ENCODE measurements around the gene HOXA10.

Gene HOXA10

DNA sequence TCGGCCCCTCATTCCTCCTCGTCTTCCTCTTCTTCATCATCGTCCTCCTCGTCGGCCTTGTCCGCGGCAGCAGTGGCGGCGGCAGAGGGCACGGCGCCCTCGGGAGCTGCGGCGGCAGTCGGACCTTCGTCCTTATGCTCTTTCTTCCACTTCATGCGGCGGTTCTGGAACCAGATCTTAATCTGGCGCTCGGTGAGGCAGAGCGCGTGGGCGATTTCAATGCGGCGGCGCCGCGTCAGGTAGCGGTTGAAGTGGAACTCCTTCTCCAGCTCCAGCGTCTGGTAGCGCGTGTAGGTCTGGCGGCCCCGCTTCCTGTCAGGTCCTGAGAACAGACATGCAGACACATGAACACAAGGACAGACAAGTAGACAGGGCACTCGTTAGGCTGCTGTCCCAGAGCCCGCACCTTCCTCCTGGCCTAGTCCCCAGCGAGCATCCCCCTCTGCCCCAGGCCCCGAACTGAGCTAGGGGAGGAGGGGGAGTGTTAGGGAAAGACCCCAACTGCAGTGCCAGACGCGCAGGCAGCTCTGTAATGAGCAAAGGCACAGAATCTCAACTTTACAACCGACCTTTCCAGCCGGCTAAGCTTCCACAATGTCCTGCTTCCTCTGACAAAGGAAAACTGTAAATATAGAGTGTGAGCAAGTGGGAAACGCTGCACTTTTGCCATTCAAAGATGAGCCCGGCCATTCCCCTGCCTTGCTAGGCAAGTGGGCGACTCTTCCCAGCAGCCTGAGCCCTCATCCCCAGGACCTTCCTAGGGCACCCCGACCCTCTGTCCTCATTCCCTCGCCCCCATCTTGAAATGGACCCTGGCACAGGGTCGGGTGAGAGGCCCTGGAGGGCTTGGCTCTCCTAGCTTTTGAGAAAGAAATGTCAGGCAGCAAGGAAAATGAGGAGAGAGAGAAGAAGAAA, 19.0 kb downstream of the HOXA10 start:
- DNase-seq, result no peak

DNA sequence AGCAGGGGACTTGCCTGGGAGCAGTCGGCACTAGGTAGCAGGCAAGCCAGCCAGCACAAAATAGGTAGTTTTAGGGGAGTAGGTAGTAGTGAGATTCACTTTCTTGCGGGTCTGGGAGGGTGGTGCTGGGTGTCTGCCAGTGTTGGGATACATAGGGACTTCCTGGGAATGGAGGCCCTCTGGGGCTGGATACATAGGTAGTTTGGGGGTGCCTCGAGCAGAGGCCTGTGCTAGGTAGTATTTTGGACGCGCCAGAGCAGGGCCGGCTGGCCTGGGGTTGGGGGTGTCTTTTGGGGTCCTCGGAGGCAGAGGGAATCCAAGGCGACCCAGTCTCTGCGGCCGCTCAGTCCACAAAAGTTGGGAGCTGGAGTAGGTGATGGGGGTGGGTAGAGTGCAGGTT, 19.8 kb downstream of the HOXA10 start:
- DNase-seq, result no peak

DNA sequence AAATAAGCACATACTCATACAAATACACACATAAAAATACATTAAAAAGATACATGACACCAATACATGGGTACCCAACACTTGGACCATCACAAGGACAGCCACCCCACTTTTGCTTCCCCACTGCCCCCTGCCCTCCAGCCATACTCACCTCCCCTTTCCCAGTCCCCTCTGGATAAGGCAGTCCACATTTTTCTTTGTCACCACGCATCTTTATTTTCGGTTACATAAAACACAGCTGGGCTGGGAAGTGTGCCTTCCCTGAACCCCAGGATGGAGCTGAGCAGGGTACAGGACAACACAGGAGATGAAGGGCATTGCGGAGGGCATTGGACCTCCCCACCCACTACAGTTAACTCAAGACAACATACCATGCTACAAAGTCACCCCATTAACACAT, 20.6 kb downstream of the HOXA10 start:
- no peak for DNase-seq

DNA sequence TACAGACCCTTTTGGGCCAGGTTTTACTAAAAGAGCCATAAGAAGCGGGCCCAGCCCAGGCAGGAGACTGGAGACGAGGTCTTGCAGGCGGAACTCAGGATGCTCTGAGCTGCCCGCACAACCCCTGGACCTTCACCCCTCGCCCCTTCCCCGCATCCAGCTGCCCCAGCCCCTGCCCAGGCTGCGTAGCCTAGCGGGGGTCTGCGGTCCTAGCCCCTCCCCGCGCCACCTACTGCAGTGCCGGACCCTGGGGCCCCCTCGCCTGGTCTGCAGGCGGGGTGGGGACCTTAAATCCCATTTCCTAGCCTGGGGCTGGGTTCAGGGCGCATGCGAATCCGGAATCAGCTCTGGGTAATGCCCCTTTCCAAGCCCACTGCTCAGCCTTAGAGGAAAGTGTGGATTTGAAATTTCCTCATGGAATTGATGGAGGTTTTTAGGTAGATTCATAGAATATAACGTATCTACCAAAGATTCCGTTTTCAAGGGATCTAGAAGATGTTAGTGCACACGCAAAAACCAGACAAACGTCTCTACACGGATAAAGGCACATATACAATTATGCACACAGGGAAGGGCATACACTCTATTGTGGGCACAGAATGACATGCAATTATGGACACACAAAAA, 21.2 kb downstream of the HOXA10 start:
- no peak for DNase-seq

DNA sequence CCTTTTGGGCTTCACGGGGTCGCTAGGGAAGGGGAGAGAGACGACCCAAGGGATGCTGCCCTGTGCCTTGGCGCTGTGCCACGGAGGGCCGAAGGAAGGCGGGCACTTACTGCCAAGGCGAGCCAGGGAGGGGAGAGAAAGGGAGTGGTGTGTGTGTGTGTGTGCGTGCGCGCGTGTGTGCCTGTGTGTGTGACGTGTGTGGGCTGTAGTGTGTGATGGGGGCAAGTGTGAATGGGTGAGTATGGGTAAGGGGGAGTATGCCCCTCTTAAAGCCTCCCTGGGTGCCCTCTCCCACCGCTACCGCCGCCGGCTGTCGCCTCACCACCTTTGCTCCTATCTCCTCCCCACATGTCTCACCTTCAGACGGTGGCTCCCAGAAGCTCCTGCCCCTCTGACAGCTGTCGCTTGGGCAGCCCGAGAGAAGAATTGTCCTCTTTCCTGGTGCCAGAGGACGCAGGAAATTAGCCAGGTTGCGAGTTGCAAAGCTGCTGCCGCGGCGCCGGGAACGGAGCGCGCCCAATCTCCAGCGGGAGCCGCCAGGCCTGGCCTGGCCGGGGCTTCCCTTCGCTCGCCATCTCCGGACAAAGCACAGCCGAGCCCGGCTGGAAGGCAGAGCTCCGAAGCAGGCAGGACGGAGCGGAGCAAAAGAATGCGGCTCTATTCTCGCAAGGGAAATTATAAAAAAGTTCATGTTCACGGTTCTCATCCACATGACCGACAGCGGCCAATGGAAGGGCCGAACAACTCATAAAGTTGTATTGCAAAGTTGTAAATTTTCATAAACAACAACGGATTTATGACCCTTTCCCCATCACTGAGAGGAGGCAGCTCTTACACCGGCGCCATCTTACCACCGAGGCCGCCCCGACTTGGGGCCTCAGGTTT, 21.9 kb downstream of the HOXA10 start, which contains the start of gene HOXA3:
Gene HOXA3, minus strand, starts transcription at position 653 of the 885 bp plus-strand sequence. CDS start 41,943 bp downstream, outside the sequence.
- DNase-seq, result no peak

DNA sequence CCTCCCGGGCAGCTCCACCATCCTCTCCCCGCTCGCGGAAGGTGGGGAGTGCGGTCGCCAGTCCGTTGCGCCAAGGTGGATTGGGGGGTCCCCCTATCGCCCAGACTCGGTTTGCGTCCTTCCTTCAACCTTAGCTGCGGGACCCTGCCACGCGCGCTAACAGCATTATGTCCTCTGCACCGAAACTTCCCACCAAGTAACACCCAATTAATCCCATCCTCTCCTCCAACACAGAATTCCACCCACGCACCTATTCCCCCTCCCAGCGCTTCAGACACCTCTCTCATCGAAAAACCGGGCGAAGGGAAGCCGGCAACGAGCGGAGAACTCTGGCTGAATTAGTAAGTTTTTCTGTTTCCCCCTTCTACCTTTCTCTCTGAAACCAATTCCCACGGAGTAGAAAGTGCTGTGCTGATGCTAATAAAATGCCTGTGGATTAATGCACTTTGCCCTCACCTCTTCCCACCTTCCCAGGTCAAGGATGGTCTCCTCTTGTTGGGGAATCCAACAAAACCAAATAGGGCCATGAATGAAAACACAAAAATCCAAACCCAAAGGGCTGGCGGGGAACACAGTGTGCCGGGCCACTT, 22.7 kb downstream of the HOXA10 start:
- no peak for DNase-seq

DNA sequence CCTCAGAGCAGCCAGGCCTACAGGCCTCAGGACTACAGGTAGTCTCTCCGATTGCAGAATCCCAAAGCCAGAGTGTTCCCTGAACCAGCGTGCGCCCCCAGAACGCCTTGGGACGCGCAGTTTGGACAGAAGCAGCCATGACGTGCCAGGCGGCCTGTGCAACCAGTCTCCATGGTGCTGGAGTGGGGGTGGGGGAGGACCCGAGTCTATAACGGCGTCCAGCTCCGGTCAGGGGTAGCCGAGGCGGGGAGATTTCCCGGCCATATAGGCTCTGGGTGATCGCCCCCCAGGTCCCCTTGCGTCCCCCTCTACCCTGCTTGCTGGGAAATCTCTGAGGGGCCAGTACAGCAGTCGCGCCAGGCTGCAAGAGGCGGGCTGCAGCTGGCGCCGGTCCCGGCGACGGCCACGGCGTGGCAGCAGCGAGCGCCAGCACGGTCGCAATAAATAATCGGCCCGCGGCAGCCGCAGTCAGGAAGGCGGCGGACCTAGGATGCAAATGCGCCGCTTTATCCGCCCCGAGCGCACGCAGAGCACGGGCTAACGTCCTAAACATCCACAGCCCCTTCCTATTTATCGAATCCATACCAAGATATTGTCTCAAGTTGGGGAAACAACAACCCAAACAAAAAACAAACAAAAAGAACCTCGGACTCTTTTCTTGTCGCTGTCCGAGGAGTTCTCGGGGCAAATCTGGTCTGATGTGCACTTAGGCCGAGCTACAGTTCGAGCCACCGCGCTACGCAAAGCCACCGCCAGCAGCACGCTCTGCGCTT, 23.4 kb downstream of the HOXA10 start:
- no peak for DNase-seq

DNA sequence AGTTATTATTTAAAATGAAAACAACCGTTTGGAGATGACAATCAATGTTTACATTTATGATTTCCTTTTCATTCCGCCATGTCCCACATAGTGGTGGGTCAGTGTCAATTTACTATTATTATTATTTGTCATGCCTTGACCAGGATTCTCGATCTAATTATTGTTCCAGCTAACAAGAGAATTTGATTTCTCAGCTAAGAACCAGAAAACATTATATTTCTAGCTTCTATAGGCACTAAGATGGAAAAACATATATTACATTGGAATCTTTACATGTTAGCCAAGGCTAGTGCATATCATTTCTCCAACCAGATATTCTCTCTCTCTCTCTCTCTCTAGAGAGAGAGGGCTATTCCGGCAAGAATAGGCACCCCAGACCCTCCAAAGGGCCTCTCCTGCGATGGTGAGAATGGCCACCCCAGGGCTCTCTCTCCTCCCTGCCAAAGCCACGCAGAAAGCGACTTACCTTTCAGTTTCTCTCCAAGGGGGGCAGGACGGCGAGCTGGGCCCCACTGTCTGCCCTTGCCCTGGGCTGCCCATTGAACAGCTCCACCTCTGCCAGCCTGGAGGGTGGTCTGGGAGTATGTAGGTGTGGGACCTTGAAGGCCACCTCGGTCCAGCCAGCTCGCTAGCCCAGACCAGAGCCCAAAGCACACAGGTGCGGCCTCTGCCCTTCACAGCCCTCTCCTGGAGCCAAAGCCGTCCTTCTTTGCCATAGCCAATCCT, 24.1 kb downstream of the HOXA10 start:
- DNase-seq, result no peak

DNA sequence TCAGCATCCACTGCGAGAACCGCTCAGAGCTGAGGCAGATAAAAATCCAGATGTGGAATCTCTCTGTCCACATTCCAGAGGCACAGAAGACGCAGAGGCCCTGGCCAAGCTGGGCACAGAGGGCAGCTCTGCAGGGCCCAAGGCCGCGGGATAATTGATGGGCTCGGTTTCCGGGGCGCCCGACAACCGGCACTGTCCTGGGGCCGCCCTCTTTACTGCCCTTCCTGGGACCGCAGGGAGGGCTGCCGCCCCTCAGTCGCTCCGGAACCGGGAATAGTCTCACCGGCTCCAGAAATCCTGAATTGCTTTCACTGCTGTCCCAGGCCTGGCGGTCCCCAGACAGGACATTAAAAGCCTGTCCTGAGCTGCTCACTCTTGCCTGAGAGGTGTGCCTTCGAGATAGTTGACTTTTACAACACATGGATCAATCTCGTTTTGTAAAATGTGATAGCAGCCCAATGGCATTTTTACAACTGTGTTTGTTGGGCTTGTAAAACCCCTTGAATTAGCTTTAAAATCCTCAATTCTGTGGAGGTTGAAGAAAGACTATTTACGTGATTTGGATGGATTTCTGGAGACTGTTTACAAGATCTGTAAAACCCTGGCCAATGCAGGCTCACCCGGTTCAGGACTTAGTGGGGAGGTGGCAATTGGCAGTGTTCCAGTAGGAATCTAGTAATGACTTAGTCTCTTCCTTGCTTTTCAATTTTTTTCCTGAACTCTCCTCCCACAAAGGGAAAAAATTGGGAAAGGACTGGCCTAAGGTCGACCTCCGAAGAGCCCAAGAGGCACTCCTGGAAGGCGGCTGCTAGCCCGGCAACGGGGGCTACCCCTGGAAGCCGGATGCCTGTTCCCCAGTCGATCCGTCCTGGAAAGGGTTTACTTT, 25.1 kb downstream of the HOXA10 start:
- no peak for DNase-seq

DNA sequence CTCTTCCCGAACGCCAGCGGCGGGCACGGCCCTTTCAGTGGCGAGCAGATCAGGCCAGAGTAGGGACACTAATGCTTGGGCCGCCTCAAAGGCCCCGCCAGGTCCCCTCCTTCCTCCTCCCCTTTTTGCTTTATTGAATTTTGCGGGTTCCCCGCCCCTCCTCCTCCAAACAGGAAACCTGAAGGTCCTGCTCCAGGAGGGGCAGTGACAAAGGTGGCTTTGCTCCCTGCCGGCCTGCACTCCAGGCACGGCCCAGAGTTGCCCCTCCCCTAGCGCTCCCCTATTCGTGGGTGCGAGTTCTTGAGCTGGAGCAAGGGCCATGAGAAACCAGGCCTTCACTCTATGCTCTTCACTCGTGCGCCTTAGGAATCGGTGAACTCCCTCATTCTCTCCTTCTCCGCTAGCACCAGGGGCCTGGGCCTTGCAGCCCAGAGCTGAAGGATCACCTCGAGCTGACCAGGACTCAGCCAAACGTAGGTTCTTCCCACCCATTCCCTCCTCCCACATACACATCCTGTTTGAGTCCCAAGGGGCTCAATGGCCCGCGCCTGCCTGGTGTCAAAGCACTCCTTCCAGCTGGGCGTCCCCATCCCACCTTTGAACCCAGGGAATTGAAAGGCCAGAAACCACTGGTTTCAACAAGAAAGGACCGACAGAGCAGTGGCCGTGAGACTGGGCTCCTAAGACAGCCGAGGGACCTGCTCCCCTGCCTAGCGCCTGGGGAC, 25.9 kb downstream of the HOXA10 start:
- no peak for DNase-seq

DNA sequence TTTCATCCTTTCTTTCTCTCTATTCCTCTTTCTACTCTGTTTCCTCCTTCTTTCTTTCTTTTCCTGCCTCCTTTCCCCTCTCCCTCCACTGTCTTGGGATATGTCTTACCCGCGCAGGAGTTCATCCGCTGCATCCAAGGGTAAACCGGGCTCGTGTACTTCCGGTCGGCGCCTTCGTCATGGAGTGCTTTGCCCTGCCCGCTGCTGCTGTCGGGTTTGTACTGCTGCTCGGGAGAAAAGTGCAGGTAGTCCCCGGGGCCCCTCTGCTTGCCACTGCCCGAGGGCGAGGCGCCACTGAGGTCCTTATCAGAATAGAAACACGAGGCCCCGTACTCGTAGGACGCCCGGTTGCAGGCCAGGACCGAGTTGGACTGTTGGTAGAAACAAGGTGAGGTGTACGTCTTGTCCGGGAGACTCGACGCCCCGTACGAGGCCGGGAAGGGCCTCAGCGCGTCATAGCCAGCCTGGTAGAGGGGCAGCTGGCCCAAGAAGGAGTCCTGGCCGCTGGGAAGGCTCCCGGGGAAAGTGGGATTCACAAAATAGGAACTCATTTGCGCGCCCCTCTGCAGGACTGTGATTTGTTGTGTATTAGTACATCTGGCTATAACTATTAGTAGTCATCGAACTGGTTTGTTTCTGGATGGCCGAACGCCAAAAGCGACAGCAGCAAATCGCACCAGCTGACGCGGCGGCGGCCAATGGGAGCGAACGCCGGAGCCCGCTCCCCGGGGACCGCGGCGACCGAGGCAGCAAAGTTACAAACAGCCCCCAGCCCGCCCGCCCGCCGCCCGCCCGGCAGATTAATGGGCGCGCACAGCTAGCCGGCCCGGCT, 26.7 kb downstream of the HOXA10 start, which contains the start of gene HOXA6:
Gene HOXA6, minus strand, starts transcription at position 576 of the 832 bp plus-strand sequence. Its CDS starts 25 bp downstream, at position 551.
- DNase-seq, result no peak

DNA sequence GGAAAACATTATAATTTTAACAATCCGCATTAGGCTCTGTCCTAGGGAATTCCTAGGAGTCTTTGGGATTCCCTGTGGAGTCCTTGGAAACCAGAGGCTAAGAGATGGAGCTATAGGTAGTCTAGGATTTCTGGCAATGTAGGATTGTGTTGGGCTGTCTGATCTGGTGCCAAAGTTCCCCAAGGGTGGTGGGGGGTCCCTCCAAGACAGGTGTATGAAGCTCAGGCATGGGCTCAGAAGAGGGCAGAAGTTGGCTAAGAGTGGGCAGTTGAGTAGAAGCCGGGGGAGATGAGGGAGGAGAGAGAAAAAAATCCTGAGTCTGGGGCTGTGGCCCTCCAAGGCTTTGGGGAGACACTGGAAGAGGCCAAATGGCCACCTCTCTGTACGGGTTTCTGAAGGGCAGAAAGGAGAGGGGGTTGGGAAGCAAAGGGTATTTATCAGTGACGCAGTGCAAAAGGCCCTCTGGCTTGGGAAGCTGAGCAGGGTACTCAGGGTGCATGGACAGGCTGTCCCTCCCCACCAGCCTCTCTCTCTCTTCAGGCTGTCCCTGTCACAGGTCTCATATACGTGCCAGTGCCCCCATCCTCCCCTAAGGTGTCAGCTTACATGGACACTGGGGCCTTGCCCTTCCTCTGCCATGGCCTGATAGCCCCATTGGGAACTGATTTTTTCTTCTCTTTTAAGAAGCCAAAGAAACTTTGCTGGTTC, 27.5 kb downstream of the HOXA10 start:
- no peak for DNase-seq

DNA sequence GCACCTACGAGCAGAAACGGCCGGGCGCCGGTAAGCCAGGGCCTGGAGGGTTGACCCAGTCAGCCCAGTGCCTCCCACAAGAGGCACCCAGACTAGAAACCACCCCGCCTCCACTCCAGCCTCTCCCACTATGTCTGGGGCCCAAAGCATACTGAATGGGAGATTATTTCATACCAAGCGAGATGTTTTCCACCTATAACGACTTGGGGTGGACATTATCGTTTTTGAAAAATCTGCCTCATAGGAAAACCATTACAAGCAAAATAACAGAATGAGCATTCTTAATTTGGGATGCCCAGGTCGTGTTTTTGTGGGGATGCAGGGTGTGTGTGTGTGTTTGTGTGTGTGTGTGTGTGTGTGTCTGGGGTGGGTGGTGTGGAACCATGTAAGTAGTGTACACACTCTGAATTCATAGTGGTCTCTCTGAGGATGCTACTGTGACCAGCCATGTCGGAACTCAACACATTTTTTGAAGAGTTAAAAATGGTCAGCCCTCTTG, 28.2 kb downstream of the HOXA10 start:
- DNase-seq, result no peak

DNA sequence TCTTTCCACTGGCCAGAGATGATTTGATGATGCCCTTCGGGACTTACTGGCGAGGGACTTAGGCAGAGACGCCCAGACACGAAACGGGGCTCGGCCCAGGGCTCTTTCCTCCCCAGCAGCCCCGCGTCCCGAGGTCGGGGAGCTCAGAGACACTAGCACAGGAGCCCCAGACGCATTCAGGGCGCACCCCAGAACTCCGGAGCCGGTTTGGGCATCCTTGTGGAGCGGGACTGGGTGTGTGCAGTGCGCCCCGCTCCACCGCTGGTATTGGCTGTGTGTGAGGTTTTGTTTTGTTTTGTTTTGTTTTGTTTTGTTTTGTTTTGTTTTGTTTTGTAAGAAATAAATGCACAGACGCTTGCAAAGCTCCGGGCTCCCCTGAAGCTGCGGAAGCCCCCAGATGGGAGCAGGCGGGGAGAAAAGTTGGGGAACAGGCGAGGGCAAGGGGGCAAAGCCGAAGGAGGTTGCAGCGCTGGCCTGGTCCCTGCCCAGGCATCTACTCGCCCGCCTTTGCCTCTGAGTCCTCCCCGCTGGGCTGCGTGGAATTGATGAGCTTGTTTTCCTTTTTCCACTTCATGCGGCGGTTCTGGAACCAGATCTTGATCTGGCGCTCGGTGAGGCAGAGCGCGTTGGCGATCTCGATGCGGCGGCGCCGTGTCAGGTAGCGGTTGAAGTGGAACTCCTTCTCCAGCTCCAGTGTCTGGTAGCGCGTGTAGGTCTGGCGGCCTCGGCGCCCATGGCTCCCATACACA, 28.8 kb downstream of the HOXA10 start:
- DNase-seq, result no peak

DNA sequence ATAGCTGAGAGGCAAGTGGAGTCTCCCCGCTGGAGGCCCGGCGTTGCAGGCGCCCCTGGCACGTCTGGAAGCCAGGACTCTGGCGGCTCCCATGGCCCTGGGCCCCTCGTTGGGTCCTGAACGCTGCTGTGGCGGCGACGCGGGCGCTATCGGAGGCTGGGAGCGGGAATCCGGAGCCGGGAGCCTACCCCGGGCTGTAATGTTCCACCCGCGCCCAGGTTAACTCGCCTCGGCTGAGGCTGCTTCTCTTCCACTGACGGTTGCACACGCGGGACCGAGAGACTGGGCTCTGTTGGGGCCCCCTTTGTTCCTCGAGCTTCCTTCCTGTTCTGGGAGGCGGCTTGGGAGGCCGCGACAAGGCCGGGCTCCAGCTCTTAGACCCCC, 29.3 kb downstream of the HOXA10 start:
- DNase-seq, result no peak

DNA sequence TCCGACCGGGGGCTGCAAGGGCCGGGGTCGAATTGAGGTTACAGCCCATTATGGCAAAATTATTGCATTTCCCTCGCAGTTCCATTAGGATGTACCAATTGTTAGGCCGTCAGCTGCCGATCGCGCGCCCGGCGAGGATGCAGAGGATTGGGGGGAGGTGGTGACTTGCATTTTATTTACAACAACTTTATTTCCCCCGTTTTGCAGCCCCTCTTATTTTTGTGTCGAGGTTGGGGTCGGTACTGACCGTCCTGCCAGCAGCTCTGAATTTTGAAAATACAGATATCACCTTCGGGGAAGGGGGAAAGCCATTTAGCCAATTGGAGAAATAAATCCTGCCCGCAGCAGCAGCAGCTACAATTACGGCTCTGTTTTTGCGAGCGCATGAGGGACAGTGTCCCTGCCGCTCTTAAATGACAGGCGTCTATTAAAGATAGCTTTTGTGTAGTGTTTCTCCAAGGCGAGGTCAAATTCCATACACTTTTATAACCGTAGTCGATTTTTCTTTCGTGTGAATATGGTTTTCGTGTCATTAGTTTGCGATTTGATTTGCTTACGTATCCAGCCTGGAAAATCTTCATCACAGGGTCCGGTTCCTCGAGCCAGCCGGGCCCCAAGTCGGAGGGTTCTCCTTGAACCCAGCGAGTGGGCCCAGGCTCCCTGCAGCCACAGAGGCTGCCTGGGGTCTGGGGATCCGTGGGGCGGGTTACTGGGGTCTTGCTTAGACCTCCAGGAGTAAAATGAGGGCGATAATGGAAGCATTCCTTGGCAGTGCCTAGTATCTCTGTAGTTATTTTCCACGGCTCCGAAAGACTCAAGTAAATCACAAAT, 30.0 kb downstream of the HOXA10 start:
- no peak for DNase-seq
